H54 (cell line): Measurements from ENCODE around the gene KIF27.
A peak's percentile ranks its signal among the peaks of the same experiment; 100 is the strongest.
"Not testable (repeated sequence)": the region's sequence is repeated elsewhere in the genome, so short reads cannot be mapped to it uniquely, and the experiment has no call there.

Experiments
- DNase-seq: peaks from one replicate; pipeline ENCODE4 v3.0.0; 2011; ENCODE audit warnings: low spot score, mixed read lengths; ENCODE audit not compliant: insufficient read length
- FAIRE-seq: peaks from 3 replicates; lab custom pipeline; 2011; peaks lifted over from hg19 to GRCh38; lab: Jason Lieb, UNC
- POLR2A ChIP-seq: IDR thresholded peaks from 2 replicates; pipeline ENCODE4 v1.6.1; 2011; ENCODE audit warnings: low read depth, mild to moderate bottlenecking, low read length

The KIF27 gene

GRCh38 chr9:83920927-83921707, at the start of gene KIF27:
KIF27 (minus strand) TSS chr9:83921432; CDS start chr9:83915591, 5,841 bp downstream.
- peak; percentile 82 for FAIRE-seq
- TF ChIP-seq POLR2A: peak; percentile 80

GRCh38 chr9:83969602-83970001, 48.4 kb upstream of the KIF27 start:
- peak; percentile 67 for FAIRE-seq
- no peak for TF ChIP-seq POLR2A

More at GRCh38 chr9:83920927-83921707, at the start of gene KIF27:
- peak; percentile 99 for DNase-seq

DNA sequence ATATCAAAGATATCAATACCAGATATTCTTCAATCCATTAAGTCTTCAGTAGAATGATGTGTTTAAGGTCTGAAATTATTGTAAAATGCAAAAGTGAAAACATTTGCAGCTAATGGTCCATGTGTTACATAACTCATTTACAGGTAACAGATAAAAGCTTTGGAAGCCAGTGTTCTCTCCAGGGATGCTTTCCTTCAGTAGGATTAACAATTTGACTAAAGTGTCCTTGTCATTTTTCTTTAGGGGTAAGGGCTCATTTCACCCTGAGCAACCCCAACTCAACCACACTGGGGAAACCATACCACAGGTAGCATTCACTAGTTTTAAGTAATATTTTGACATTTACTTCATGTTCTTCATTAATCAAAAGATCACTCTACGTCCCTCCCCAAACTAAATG, 45.8 kb upstream of the KIF27 start:
- DNase-seq (no peak), FAIRE-seq (no peak)

More at GRCh38 chr9:83969602-83970001, 48.4 kb upstream of the KIF27 start:
- DNase-seq: no peak

DNA sequence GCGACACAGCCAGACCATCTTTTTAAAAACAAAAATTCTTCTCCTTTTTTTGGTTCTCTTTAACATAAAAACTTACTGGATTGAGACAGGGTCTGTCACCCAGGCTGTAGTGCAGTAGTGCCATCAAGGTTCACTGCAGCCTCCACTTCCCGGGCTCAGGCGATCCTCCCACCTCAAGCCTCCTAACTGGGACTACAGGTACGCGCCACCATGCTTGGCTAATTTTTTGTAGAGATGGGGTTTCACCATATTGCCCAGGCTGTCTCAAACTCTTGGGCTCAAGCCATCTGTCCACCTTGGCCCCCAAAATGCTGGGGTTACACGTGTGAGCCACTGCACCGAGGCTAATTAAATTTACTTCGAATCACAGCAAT, 45.0 kb upstream of the KIF27 start:
- FAIRE-seq (no peak), DNase-seq (no peak)
- TF ChIP-seq POLR2A: no peak

More for the DNA sequence above, 45.8 kb upstream of the KIF27 start:
- no peak for TF ChIP-seq POLR2A

DNA sequence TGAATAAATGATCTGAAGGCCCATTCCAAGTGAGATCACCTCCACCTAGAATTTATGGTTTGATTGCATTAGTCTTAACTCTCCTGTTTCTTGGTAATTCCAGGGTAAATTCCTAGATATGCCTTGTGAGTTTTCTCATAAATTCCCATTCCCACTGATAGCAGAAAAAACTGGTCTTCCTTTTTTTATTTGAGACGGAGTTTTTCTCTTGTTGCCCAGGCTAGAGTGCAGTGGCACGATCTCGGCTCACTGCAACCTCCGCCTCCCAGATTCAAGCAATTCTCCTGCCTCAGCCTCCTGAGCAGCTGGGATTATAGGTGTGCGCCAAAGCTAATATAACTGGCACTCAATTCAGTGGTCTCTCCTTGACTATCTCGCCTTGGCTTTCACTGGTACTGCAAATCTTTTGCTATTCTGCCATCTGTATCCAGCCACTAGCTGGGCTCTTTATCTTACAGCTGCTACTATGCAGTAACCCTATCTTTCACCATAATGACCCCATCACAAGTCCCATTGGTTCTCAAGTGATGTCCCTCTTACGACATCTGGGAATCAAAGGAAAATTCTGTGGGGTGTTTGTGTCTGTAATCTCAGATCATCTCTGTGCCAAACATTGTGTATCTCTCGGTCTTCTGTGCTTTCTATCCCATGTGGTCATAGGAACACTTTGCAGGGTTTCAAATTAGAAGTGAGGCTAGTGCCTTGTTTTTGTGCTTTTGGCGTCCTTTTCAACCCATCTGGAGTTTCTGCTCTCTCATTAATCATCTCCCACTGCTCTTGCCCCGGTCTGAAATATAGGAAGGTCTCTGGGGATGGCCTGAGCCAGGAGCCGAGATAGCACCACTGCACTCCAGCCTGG, 44.3 kb upstream of the KIF27 start:
- FAIRE-seq (no peak), DNase-seq (no peak)
- no peak for TF ChIP-seq POLR2A

GRCh38 chr9:83964973-83965349, 43.7 kb upstream of the KIF27 start:
- FAIRE-seq: peak; percentile 41
- TF ChIP-seq POLR2A: no peak
- DNase-seq: no peak

GRCh38 chr9:83962165-83962564, 40.9 kb upstream of the KIF27 start:
- peak; percentile 42 for DNase-seq
- no peak for TF ChIP-seq POLR2A
- FAIRE-seq: peak; percentile 38

- no peak for DNase-seq
- no peak for FAIRE-seq
Observed at GRCh38 chr9:83960991-83961390, 39.8 kb upstream of the KIF27 start.

GRCh38 chr9:83959061-83959460, 37.8 kb upstream of the KIF27 start:
- TF ChIP-seq POLR2A: no peak
- peak; percentile 72 for FAIRE-seq
- DNase-seq: no peak

More at GRCh38 chr9:83960991-83961390, 39.8 kb upstream of the KIF27 start:
- no peak for TF ChIP-seq POLR2A

- no peak for TF ChIP-seq POLR2A
- no peak for DNase-seq
- no peak for FAIRE-seq
Observed at GRCh38 chr9:83957248-83957513, 35.9 kb upstream of the KIF27 start.

GRCh38 chr9:83956436-83957247, 35.4 kb upstream of the KIF27 start:
- FAIRE-seq (no peak), DNase-seq (no peak)
- TF ChIP-seq POLR2A: peak; percentile 29

GRCh38 chr9:83956086-83956435, 34.8 kb upstream of the KIF27 start:
- DNase-seq (no peak), FAIRE-seq (no peak)
- no peak for TF ChIP-seq POLR2A

DNA sequence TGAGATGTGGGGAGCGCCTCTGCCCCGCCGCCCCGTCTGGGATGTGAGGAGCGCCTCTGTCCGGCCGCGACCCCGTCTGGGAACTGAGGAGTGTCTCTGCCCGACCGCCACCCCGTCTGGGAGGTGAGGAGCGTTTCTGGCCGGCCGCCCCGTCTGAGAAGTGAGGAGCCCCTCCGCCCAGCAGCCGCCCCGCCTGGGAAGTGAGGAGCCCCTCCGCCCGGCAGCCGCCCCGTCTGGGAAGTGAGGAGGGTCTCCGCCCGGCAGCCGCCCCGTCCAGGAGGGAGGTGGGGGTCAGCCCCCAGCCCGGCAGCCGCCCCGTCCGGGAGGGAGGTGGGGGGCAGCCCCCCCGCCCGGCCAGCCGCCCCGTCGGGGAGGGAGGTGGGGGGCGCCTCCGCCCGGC, 26.9 kb upstream of the KIF27 start:
- FAIRE-seq, DNase-seq: not testable (repeated sequence)
